HG03060 (cell line): ENCODE results near the gene DNAH10.
"Not testable (repeated sequence)": the region's sequence is repeated elsewhere in the genome, so short reads cannot be mapped to it uniquely, and the experiment has no call there.

ENCODE experiments used
- ATAC-seq: cut with Tn5 transposase; IDR thresholded peaks from one replicate; pipeline ENCODE4 v1.9.1; 2021; ENCODE audit warnings: low read depth, moderate number of reproducible peaks; ENCODE audit not compliant: unreplicated experiment

DNAH10 gene

DNA sequence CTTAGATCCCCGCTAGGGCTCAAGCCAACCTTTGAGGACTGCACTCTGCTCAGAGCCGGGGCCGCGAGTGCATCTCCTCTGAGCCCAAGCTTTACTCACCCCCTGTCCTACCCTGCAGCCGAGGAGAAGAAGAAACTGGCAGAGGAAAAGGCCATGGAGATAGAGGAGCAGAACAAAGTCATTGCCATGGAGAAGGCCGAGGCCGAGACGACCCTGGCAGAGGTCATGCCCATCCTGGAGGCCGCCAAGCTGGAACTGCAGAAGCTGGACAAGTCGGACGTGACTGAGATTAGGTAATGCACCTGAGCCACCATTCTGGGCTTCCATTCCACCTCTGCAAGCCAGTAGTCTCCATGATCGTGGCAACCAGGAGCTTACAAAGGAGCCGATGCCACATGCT, 140.7 kb downstream of the DNAH10 start:
- no peak for ATAC-seq

DNA sequence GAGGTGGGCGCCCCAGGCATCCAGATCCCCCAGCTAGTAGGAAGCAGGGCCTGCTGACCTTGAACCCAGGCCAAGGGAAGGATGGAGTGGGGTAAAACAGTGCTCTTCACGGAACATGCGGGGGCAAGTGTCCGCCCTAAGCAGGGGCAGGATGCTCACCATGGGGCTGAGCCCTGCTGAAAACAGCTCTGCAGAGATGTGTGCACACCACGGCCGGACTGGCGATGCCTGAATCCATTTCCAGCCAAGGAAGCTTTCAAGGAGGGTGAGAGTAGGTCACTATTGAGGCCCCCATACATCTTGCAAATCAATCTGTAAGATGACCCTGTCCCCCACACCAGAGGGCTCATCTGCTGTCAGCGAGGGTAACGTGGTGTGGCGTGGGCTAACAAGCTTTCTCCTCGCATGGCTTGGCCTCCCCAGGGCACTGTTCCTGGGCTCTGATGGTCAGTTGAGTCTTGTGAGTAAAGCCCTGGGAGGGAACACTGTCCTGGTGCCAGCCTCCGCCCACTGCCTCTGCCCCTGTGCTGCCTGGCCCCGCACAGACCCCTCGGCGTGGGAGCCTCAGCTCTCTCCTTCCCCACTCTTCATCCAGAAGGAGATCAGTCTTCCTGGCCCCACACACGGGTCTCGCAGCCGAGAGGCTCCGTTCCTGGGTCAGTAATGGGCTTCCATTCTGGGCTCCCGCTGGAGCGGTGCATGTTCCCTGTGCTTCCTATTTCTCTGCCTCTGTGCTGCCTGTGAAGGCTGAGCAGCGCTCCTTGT, 141.4 kb downstream of the DNAH10 start:
- ATAC-seq: no peak

DNA sequence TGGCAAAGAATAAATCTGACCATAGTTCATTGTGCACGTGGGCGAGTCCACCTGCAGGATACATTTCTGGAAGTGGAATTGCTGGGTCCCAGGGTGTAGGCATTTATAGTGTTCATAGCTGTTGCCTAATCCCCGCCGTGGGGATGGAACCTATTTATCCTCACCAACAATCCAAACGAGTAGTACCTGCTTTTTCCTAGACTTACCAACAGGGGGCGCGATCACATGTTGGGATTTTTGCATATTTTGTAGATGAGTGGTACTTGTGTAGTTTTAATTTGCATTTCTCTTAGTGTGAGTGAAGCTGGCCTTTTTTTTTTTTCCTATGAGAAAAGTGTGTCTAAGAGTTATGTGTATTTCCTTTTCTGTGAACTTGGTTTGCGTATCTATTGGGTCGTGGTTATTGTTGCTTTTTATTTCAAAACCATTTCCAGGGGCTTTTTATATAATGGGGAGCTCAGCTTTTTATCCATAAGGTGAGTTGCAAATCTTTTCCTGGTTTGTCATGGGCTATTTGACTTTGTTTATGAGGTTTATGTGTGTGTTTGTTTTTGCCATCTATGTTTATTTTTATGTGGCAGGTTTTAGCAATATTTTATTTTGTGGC, 143.3 kb downstream of the DNAH10 start:
- no peak for ATAC-seq

DNA sequence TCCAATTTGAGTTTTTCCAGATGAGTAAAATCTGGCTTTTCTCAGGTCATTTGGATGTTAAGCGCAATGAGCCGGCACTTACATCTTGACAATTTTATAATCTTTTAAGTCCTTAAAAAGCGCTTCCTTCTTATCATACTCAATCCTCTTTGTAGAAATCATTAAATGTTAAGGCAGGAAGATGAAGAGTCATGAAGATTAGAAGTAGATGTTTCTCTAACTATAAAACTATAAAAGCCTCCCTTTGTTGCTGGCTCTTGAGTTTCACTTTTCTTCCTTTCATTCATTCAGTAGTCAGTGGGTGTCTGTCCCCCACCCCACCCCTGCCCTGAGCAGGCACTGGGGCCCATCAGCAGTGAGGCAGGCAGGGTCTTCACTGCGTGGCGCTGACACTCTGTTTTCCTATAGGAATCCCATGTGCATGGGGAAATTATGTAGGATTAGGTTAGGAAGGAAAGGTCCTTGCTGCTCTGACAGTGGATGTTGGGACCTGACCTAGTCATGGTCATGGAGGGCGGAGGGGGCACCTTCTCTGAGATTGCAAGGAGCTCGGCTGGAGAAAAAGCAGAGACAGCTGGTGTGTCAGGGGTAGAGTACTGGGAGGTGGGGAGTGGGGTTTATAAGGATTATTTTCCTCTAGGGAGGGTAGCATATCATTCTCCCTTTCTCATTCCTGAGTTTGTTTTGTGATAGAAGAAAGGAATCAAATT, 144.8 kb downstream of the DNAH10 start:
- no peak for ATAC-seq

DNA sequence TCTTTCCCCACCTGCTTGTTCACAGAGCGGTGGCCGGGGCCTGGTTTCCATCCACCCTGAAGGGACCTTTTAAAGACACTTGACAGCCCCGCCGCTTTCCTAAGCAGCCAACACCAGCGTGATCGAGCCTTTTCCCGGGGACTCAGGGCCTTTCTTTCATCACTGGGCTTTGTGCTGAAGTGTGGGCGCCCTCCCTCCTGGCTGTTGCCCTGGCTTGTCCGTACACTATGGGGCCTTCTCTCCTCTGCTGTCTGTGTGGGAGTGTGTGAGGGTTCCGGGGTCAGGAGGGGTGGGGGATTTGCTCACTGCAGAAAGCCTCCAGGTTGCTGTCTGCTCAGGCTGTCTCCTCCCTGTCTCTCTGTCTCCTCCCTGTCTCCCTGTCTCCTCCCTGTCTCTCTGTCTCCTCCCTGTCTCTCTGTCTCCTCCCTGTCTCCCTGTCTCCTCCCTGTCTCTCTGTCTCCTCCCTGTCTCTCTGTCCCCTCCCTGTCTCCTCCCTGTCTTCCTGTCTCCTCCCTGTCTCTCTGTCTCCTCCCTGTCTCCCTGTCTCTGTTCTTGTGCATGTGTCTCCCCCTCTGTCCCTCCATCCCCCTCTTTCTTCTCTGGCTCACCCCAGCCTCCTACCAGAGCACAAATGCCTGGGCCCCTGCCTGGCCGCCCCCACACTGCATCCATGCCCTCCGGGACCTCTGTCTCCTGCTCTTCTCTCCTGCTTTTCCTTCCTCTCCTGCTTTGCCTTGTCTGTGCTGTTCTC, 145.8 kb downstream of the DNAH10 start:
- ATAC-seq: no peak

DNA sequence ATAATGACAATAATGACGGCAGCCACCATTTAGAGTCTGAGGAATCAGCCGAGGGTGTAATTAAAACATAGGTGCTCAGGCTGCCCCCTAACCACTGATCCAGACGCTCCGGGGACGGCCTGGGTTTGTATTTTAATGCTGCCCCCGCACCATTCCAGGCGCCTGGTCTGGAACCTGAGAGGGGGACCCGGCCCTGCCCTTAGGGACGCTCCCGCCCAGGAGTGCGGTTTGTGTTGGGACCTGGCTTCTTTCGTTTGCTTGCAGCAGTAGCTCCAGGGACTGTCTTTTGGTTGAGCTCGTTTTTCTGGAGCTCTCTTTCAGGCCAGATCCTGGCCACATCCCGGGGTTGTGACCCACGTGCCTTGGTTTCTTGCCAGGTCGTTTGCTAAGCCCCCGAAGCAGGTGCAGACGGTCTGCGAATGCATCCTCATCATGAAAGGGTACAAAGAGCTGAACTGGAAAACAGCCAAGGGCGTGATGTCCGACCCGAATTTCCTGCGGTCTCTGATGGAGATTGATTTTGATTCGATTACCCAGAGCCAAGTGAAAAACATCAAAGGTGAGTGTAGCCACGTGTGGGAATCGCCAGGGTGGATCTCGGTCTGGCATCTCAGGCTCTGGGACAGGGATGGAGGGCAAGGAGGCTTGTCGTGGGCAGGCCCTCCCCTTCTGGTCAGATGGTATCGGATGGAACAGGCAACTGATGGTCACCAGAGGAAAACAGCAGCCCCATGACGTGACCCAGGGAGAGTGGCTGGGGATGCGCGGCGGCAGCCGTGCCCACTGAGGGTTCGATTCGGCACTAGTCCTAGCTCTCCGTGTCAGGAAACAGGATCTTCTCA, 147.0 kb downstream of the DNAH10 start:
- ATAC-seq: no peak

DNA sequence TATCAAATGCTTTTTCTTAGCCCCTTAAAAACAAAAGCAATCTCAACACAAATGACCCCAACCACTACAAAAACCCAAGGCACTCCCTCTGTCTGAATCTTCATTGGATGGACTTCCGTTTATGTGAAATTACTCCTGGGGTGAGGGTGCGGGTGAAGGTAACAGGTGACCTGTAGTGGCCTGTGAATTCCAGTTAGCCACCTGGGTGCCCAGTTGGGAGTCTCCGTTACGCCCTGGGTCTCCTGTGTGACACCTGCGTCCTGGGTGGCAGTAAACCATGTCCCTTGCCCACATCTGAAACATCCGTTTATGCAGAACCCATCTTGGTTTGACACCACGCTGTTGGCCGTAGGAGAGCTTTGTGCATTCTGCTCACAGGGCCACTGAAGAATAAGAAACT, 148.0 kb downstream of the DNAH10 start:
- no peak for ATAC-seq

DNA sequence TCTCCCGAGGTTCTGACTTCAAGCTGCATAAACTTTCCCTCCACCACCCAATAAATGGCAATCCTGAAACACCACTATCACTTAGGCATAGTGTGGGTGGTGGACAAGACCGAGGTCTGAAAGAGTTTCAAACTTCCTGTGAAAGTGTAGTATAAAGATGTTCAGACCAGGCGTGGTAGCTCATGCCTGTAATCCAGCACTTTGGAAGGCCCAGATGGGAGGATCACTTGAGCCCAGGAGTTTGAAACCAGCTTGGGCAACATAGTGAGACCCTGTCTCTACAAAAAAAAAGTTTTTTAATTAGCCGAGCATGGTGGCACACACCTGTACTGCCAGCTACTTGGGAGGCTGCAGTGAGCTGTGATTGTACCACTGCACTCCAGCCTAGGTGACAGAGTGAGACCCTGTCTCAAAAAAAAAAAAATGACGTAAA, 148.7 kb downstream of the DNAH10 start:
- ATAC-seq: no peak

DNA sequence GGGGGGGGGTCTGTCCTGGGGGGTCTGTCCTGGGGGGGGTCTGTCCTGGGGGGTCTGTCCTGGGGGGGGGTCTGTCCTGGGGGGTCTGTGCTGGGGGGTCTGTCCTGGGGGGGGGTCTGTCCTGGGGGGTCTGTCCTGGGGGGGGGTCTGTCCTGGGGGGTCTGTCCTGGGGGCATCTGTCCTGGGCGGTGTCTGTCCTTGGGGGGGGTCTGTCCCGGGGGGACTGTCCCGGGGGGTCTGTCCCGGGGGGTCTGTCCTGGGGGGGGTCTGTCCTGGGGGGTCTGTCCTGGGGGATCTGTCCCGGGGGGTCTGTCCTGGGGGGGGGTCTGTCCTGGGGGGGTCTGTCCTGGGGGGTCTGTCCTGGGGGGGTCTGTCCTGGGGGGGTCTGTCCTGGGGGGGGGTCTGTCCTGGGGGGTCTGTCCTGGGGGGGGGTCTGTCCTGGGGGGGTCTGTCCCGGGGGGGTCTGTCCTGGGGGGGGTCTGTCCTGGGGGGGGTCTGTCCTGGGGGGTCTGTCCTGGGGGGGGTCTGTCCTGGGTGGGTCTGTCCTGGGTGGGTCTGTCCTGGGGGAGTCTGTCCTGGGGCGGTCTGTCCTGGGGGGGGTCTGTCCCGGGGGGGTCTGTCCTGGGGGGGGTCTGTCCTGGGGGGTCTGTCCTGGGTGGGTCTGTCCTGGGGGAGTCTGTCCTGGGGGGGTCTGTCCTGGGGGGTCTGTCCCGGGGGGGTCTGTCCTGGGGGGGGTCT, 149.7 kb downstream of the DNAH10 start:
- not testable (repeated sequence) for ATAC-seq

DNA sequence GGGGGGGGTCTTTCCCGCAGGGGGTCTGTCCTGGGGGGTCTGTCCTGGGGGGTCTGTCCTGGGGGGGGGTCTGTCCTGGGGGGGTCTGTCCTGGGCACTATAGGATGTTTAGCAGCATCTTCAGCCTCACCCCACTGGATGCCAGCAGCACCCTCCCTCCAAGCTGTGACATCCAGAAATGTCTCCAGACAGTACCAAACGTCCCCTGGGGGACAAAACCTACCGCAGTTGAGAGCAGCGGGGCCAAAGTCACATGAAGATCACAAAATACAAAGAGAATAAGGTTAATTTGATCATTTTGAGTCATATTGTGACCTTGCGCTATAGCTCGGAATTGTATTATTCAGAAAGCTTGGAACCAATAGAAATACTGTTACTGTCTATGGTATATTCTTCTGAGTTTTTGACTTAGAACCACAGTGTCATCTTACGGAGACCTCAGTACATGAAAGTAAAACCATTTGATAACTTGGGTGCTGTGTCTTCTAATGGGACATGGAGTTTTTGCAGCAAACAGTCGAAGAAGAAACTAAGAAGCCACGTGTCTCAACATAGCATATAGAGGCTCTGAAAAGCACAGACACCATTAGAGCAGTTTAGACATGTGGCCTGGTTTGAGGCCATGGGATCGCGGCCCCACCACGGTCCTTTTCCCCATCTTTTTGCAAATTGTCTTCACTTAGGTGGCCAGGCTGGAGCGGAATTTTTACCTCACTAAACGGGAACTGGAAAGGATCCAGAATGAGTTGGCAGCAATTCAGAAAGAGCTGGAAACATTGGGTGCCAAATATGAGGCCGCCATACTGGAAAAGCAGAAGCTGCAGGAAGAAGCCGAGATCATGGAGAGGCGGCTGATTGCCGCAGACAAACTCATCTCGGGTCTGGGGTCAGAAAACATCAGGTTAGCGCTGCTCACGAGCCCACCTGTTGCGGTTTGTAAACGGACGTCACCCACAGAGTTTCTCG, 150.6 kb downstream of the DNAH10 start:
- ATAC-seq: no peak

DNA sequence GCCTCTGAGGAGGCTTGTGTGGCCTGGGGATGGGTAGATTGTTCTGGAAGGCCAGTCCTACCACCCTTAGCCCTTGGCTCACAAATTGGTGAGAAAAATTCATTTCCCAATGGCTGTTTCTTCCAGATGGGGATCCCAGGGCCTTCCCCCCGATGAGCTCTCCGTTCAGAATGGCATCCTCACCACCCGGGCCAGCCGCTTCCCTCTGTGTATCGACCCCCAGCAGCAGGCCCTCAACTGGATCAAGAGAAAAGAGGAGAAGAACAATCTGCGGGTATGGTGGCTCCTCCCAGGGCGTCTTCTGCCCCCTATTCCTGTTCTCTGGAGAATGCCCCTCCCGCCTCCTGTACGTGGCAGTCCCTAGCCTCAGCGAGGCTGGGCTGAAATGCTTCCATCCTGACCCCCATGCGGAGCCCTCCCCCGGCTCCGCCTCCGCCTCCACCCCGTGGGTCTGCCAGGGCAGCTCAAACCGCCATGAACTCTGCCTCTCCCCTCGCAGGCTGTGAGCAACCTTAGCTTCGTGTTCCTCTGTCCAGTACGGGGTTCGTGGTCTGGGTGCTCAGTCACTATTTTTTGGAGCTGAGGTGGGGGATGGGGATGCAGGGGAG, 152.7 kb downstream of the DNAH10 start:
- no peak for ATAC-seq

DNA sequence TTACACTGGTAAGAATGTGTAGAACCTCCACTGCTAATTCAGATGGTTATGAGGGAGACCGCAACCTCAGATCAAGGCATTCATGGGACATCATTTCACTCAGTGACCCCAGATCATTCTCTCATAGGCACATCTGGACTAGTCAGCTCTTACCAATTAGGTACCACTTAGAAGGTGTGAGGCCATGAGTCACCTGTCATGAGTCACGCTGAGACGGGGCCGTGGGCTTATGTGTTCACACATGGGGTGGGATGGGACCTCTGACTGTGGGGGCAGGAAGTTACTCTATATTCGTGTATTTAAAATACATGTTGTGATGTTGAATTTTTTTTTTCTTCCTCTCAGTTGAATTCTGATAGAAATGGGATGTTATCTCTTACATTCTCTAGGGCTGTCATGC, 154.6 kb downstream of the DNAH10 start:
- ATAC-seq: no peak

DNA sequence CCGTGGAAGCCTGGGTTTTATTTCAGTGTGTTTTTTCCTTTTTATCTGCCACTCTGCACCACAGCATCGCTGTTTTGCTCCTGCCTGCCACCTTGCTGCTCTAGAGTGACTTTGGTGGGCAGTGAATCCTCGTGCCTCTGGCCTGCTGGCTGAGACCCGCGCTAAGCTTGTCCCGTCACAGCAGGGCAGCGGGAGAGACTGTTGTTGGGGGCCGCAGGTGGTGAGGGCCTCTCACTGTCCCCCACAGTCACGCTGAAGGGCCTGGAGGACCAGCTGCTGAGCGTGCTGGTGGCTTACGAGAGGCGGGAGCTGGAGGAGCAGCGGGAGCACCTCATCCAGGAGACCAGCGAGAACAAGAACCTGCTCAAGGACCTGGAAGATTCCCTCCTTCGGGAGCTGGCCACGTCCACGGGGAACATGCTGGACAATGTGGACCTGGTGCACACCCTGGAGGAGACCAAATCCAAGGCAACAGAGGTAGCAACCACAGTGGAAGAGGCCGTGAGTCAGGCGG, 155.3 kb downstream of the DNAH10 start:
- no peak for ATAC-seq

DNA sequence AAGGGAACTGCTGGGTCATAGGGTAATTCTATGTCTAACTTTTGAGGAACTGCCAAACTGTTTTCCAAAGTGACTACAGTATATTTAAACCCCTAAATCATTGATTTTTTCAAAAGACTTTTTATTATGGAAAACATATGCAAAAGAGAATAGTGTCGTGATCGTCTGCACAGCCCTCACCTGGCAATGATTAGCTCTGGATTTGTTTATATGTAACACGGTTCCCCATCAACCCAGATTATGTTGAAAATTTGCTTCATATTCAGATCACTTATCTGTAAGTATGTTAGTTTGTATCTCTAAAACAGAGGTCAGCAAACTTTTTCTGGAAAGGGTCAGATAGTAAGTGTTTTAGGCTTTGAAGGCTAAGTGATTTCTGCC, 157.9 kb downstream of the DNAH10 start:
- no peak for ATAC-seq

DNA sequence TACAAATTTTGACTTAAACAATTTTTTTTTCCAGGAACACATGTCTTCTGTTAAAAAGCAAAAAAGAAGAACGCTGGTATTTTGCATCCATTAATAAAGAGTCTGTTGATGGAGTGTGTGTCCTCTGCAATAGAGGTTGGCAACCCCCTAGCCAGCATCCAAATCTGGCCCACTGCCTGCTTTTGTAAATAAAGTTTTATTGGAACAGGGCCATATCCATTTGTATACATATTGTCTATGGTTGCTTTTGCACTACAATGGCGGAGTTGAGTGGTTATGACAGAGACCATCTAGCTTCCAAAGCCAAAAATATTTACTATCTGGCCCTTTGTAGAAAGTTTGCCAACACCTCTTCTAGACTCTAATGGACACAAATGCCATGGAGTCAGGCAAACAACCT, 160.9 kb downstream of the DNAH10 start:
- no peak for ATAC-seq

DNA sequence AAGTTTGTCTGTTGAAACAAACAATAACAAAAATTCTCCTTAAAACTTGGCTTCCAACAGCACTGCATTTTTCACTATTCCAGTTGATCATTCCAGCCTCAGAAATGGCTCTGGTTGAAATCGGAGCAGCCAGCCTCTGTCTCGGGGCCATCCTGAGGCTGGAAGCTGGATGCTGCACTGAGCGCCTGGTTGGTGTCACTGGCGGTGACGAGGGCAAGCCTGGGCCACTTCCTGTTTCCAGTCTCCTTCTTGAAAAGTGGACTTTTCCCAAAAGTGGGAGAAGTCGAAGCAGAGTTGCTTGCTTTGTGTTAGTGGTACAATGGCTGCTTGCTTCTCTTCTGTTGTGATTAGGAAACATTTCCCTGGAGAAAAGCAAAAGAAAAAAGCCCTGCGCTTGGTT, 161.8 kb downstream of the DNAH10 start:
- no peak for ATAC-seq

DNA sequence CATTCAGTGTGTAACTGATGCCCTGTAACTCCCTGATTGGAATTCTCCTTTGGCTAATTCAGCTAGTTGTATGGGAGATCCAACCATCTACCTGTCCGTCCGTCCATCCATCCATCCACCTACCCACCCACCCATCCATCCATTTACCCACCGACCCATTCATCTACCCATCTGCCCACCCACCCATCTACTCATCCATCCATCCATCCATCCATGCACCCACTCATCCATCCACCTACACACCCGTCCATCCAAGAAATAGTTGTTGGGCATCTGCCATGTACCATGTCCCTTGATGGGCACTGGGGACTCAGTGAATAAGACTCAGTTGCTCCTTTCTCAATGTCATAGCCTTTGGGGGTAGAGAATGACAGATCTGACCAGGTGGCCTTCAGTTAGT, 162.4 kb downstream of the DNAH10 start:
- ATAC-seq: no peak
